Neuron (in vitro differentiated cells): ENCODE results near the gene TLR6.

ENCODE experiments used
- H2AFZ ChIP-seq: one replicate; pipeline ENCODE4 v1.6.1; 2013; ENCODE audit warnings: low read depth, mild to moderate bottlenecking, inconsistent platforms, low read length, moderate library complexity
- H3K27me3 ChIP-seq: one replicate; pipeline ENCODE4 v1.6.1; 2013; ENCODE audit warnings: low read length; ENCODE audit not compliant: insufficient read depth
- H3K36me3 ChIP-seq: one replicate; pipeline ENCODE4 v1.6.1; 2013; ENCODE audit warnings: low read length; ENCODE audit not compliant: insufficient read depth
- H3K4me1 ChIP-seq: one replicate; pipeline ENCODE4 v1.6.1; 2013; ENCODE audit warnings: low read length; ENCODE audit not compliant: insufficient read depth
- H3K4me3 ChIP-seq: 2 replicates; pipeline ENCODE4 v1.5.1; 2013; ENCODE audit warnings: mild to moderate bottlenecking, low read length, moderate library complexity
- H3K9me3 ChIP-seq: one replicate; pipeline ENCODE4 v1.6.1; 2013; ENCODE audit warnings: low read length

Gene TLR6

DNA sequence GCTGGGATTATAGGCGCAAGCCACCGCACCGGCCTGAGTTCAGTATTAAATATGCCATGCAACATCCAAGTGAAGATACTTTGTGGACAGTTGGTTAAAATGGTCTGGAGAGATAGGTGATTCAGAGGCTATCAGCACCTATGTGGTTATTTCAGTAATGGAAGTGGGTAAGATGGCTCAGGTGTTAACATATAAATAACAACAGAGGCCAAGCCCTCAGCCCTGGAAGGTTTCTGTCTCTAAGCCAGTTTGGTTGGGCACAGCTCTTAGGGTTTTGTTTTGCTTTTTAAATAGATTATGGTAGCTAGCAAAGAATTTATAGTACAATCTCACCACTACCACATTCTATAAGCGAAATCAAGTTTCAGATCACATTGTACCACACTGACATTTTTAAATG, 27.6 kb upstream of the TLR6 start:
- no peaks in the 10 kb centered on the region for H3K9me3 ChIP-seq
- H3K4me1 ChIP-seq: no peaks in the 10 kb centered on the region
- H2AFZ ChIP-seq: no peak overlapping the region
- no peaks in the 10 kb centered on the region for H3K36me3 ChIP-seq
- H3K4me3 ChIP-seq: no peak overlapping the region
- H3K27me3 ChIP-seq: no peaks in the 10 kb centered on the region

DNA sequence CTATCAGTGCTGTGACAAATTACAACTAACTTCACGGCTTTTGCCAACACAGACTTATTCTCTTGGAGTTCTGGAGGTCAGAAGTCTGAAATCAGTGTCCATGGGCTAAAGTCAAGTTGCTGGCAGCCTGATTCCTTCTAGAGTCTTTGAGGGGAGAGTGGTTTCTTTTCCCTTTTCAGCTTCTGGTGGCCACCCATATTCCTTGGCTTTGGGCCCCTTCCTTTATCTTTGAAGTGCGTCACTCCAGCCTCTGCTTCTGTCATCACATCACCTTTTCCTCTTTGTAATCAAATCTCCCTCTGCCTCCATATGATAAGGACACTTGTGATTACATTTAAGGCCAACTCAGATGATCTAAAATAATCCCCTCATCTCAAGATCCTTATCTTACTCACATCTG, 20.0 kb upstream of the TLR6 start:
- Histone ChIP-seq H3K27me3 (no peaks in the 10 kb centered on the region), H2AFZ (no peak overlapping the region), H3K36me3 (no peaks in the 10 kb centered on the region), H3K4me3 (no peak overlapping the region), H3K4me1 (no peaks in the 10 kb centered on the region), H3K9me3 (peaks cover 1% of the 10 kb centered on the region)

DNA sequence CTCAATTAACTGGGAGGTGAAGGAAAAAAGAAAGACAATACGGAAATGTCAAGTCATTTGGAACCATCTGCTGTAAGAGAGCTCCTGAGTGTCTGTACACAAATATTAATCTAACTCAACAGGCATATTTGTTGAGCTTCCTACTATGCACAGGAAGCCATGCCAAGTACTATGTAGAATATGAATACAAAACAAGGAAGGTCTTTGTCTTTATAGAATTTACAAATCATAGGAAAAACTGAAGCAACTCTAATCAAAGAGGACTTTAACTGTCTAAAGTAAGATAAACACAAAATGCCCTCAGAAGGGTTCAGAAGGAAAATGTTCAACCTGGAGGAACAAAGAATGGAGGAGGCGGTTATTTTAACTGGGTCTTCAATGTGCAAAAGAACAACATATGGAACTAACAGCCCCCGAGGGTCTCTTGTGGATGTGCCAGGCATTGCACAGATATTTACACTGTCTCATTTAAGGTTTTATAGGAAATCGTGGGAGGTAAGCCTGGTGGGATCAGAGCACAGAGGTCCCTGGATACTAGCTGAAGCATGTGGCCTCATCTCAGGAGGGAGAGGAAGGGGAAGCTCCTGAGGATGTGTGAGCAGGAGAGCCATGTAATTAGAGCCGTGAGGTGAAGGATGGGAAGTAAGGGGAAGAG, 16.8 kb upstream of the TLR6 start:
- Histone ChIP-seq H3K9me3 (peaks cover 1% of the 10 kb centered on the region), H2AFZ (no peak overlapping the region), H3K36me3 (no peaks in the 10 kb centered on the region), H3K27me3 (no peaks in the 10 kb centered on the region), H3K4me1 (no peaks in the 10 kb centered on the region), H3K4me3 (no peak overlapping the region)

DNA sequence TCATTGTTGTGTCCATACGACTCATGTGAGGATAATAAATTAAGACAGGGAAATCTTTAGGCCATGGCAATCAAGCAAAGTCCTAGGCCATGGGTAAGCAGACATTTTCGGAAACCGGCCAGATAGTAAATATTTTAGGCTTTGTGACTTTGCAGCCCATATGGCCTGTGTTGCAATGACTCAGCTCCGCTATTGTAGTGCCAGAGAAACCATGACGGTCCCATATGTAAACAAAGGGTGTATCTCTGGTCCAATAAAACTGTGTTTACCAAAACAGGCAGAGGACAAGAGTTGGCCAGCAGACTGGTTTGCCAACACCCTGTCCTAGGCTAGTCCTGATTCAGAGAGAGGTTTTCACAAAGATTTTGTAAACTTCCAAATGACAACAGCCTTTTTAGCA, 16.0 kb upstream of the TLR6 start:
- H3K9me3 ChIP-seq: peaks cover 1% of the 10 kb centered on the region
- no peak overlapping the region for H3K4me3 ChIP-seq
- no peaks in the 10 kb centered on the region for H3K27me3 ChIP-seq
- no peaks in the 10 kb centered on the region for H3K4me1 ChIP-seq
- H3K36me3 ChIP-seq: no peaks in the 10 kb centered on the region
- no peak overlapping the region for H2AFZ ChIP-seq

DNA sequence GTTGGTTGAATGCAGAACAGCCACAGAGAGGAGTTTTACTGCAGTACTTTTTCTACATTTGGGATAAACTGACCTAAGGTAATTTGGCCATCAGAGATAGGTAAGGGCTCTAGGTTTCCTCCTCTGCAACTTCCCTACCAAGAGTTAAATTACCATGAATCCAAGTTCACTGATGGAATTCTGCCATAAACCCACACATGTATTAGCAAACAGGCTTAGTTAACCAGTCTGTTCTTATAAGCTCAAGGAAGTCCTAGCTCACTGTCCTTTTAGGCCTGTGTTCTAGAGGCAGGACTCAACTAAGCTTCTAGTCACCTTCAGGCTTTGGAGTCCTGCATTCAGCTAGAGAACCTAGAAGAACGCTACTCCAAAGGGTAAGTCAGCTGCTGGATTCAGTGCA, 15.0 kb upstream of the TLR6 start:
- Histone ChIP-seq H3K36me3 (no peaks in the 10 kb centered on the region), H3K9me3 (peaks cover under 1% of the 10 kb centered on the region), H3K27me3 (peaks cover 6% of the 10 kb centered on the region), H2AFZ (no peak overlapping the region), H3K4me3 (no peak overlapping the region), H3K4me1 (peaks cover 3% of the 10 kb centered on the region)

DNA sequence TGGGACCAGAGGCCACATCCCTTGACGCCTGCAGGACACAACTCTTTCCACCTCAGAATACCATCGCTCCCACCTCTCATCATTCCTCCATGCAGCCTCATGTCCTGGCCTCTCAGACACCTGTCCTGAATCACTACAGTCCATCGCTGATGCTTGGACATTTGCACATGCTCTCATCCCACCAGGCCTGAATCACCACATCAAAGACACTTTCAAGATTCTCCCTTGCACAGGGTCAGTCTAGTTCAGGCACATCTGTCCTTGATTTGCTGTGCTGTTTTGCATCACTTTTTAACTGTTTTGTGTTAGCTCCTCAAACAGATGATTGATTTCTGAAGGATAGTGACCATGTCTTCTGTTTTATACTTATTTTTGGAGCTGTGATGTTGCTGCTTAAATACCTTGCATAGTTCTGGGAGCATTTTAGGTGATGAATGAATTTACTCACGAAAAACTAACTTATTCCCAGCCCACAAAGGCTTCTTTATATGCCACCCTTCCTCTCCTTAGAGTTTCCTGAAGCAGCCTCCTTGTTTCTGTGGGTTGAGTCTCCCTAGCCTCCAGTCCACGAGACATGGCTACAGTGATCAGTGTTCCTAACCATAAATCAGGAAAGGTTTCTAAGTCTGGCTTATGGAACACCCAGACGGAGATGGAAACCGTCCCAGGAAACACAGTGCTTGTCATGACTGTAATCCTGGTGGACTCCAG, 13.6 kb upstream of the TLR6 start:
- Histone ChIP-seq H3K4me1 (peaks cover 3% of the 10 kb centered on the region), H3K9me3 (no peaks in the 10 kb centered on the region), H3K36me3 (no peaks in the 10 kb centered on the region), H3K4me3 (no peak overlapping the region), H3K27me3 (peaks cover 9% of the 10 kb centered on the region), H2AFZ (no peak overlapping the region)

DNA sequence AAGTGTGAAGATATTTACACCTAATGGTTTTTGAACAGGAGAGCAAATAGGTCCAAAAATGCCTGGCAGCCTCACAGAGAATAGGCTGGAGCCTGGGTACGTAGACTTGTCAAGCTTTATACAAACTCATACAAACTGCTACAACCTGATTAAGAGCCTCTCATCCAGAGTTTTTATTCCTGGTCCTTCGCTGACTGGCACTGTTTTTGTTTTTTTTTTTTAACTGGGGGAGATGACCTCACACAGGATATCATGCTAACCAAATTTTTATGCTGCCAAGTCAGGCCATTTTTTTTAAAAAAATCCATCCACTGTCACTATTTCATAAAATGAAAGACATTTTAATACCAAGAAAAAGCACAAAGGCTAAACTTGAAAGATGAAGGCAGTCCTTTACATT, 12.9 kb upstream of the TLR6 start:
- Histone ChIP-seq H3K9me3 (no peaks in the 10 kb centered on the region), H3K4me1 (peaks cover 3% of the 10 kb centered on the region), H3K4me3 (no peak overlapping the region), H2AFZ (no peak overlapping the region), H3K27me3 (peaks cover 10% of the 10 kb centered on the region), H3K36me3 (no peaks in the 10 kb centered on the region)

DNA sequence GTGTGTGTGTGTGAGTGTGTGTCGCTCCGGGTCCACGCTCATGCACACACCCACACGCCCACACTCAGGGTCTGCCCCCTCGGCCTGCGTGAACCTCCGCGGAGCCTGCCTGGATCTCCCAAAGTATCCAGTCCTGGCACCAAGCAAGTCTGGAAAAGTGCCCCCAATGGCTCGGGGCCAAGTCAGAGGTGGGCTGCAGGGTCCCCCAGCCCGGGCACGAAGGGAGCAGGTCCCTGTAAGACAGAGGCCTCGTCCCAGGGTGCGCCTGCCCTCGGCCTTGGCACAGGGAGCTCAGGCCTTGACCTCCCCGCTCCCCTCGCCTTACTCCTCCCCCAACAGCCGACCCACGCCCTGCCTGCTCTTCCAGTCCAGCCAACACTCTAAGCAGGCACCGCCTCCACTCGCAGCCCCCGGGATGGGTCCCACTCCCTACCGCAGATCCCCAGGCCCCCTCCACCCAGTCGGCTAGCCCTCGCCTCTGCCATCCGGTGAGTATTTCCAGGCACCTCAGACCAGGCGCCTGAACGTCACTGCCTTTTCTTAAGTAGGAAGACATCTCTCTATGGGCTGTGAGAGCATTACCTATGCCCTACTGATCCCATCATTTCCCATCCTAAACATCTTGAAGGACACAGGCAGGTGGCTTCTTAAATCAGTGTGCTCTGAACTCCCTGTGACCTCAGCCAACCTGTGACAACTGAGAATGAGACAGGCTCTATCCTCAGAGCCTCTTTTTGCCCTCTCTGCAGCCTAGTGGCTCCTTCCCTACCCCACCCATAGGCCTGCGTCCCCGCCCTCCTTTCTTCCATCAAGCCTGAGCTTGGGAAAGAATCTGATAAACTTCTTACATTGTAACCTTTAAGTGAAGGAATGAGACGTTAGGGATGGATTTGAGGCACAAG, 11.7 kb upstream of the TLR6 start:
- Histone ChIP-seq H3K4me3 (peak overlapping the region; percentile 55), H3K4me1 (peaks cover 3% of the 10 kb centered on the region), H3K9me3 (no peaks in the 10 kb centered on the region), H3K27me3 (peaks cover 10% of the 10 kb centered on the region), H2AFZ (peak overlapping the region; percentile 52), H3K36me3 (no peaks in the 10 kb centered on the region)

DNA sequence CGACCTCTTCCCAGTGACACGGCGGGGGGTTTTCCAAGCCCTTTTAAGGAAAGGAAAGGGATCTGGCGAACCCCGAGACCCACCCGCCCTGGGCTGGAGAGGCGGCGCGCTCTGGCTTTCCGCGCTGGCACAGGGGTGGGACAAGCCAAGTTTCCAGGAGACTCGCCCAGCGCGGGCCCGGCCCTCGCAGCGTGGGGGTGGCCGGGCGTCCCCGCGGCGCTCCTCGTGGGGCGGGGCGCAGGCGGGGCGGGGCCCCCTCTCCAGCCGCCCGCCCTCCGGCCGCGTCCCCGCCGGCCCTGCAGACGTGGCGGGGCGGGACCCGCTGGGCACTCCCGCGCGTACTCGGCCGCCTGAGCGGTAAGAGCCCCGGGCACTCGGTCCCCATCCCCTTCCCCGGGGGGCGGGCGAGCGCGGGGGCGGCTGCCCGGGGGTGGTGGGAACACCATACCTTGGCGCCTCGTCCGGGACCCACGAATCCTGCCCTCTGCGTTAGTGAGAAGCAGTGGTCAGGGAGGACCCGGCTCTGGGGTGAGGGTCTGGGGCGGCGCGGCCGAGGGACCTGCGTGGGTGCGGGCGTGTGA, 11.0 kb upstream of the TLR6 start, which contains the start of gene FAM114A1:
FAM114A1 (plus strand) TSS at position 329 of the 581 bp plus-strand sequence. CDS start 10,273 bp downstream, outside the sequence.
- Histone ChIP-seq H3K36me3 (no peaks in the 10 kb centered on the region), H3K9me3 (no peaks in the 10 kb centered on the region), H3K27me3 (peaks cover 10% of the 10 kb centered on the region), H3K4me1 (peaks cover 3% of the 10 kb centered on the region), H3K4me3 (peak within 1 kb of the TSS; percentile 55), H2AFZ (peak within 1 kb of the TSS; percentile 52)

DNA sequence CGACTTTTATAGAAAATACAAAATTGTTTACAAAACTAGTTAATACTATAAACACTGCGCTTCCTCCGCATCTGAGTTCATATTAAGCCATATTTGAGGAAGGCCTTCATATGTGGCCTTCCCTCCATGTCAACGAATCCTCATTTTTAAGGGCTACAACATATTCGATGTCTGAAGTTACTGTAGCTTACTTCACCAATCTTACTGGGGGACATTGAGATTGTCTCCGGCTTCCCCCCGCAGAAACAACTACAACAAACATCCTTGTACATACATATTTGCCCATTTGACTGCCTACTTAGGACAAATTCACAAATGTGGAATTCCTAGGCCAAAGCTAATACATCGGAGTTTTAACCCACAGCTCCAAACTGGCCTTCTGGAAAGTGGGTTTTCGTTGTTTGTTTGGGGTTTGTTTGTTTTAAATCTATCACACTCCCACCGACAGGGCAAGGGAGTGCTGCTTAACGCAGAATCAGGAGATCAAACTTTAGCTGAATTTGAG, 10.4 kb upstream of the TLR6 start:
- H2AFZ ChIP-seq: peak overlapping the region; percentile 52
- peaks cover 3% of the 10 kb centered on the region for H3K4me1 ChIP-seq
- H3K27me3 ChIP-seq: peaks cover 10% of the 10 kb centered on the region
- H3K4me3 ChIP-seq: peak overlapping the region; percentile 55
- H3K9me3 ChIP-seq: no peaks in the 10 kb centered on the region
- H3K36me3 ChIP-seq: no peaks in the 10 kb centered on the region

DNA sequence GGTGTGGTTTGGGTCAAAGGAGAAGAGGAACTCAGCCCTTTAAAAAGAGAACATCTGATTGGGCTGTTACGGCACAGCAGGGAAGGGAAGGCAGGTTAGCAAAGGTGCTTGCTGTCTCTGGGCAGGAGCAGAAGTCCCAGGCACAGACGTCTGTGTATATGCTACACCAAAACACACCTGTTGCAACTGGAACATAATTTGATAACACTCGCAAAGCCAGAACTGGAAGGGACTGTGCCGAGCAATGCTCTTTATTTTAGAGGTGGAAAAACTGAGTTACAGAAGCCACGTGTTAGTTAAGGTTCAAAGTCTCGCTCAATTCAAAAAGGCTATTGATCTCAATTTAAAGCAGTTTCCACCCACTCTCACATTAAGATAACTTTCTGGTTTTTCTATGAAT, 8.8 kb upstream of the TLR6 start:
- H3K4me3 ChIP-seq: no peak overlapping the region
- no peak overlapping the region for H2AFZ ChIP-seq
- H3K9me3 ChIP-seq: no peaks in the 10 kb centered on the region
- H3K27me3 ChIP-seq: peaks cover 10% of the 10 kb centered on the region
- H3K36me3 ChIP-seq: no peaks in the 10 kb centered on the region
- peaks cover 3% of the 10 kb centered on the region for H3K4me1 ChIP-seq

DNA sequence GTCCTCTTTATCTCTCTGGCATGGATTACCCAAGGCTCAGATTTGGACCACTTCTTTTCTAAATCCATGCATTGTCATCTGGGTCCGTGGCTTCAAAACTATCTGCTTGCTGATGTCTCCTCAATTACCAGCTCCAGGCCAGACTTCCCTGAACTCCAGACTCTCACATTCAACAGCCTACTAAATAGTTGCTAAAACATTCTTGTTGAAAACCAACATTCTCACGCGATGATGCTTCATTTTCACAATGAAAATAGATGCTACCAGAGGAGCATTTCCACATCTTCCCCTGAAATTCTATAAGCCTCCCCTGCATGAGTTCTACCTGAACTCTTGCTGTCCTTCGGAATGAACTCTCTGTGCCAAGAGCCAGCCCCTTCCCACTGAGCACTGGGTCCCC, 5.2 kb upstream of the TLR6 start:
- Histone ChIP-seq H3K4me1 (no peaks in the 10 kb centered on the region), H3K9me3 (no peaks in the 10 kb centered on the region), H3K36me3 (no peaks in the 10 kb centered on the region), H3K4me3 (no peak overlapping the region), H2AFZ (no peak overlapping the region), H3K27me3 (peaks cover 5% of the 10 kb centered on the region)
